Activated CD4-positive, alpha-beta T cell treated with anti-CD3 and anti-CD28 coated beads, Interleukin-2, amount 50 U/mL, for 48 hours (primary cell): ENCODE data around the gene SEMA3D.

Experiments used
- DNase-seq, 2 experiments: peaks; one replicate each; pipeline ENCODE4 v3.0.0-alpha.2; 2020

SEMA3D gene

DNA sequence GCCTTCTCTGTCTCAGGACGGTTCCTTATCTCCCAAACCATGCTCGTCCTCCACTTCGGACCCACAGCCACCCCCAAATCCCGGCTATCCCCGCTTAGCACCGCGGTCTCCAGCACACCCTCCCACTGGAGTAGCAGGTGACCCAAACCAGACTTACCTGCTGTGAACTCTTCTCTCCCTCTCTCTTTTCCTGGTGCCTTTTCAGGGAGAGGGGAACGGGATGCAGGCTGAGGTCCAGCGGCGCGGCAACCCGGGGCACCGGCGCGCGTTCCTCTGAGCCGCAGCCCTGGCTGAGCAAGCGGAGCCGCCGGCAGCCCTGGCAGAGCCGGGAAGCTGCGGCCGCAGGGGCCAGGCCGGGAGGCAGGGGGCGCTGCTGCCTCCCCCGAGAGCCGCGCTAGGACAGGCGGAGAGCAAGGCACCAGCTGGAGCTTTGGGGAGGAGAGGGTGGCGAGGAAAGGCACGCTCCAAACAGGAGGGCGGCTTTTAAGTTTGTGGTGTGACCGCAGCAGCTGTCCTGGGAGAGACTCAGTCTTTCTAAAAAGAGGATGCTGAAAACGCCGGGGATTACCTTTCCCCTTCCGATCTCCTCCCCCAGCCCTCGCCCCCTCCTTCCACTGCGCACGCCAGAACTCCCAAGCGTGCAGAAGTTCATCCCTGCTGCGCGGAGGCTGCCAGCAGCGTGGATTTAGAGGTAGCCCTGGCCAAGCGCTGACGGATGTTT, at the start of gene SEMA3D:
SEMA3D (minus strand) TSS at position 536 of the 721 bp plus-strand sequence. CDS start 65,165 bp downstream, outside the sequence.
- DNase-seq, result peak; percentile 17 to 21

DNA sequence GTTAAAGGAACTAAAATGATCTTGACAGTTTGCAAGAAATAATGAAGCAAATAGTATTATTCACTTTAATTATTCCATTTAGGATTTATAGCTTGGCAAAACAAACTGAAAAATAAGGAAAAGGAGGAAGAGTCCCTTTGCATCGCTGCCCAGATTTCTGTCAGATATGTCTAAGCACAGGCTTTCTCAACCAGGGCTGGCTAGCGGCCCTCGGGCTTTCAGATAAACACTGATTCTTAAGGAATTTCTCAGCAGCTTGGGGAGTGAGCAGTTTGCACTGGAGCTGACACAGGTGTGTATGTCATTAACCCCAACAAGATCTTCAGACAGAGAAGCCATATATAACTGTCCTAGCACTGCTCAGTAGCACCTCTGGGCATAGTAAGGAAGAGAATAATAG, 47.9 kb upstream of the SEMA3D start:
- no peak for DNase-seq

GRCh38 chr7:85232068-85232467, 45.2 kb upstream of the SEMA3D start:
- no peak for DNase-seq

DNA sequence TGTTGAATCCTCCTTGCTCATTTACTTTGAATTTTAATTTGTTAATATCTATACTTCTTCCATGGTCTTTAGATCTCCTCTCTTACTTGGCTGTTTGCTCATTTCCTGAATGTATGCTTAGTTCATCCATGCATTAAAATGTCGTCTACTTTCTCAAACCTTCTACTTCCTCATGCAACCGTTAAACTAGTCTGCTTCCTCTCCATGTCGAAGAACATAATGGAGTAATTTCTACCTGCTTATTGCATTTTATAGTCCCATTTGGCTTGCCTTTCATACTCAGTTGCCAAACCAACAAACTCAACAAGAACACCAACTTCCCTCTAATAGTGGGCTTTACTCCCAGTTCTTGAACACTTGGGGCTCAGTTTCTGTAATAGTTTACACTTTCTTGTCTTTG, 43.8 kb upstream of the SEMA3D start:
- DNase-seq, result no peak

- DNase-seq, result no peak
These were observed 42.7 kb upstream of the SEMA3D start for GRCh38 chr7:85229544-85229943.

GRCh38 chr7:85226361-85227085, 39.7 kb upstream of the SEMA3D start:
- no peak for DNase-seq

GRCh38 chr7:85224171-85224570, 37.3 kb upstream of the SEMA3D start:
- no peak for DNase-seq

- no peak for DNase-seq
These were observed 35.7 kb upstream of the SEMA3D start for GRCh38 chr7:85222522-85222921.

DNA sequence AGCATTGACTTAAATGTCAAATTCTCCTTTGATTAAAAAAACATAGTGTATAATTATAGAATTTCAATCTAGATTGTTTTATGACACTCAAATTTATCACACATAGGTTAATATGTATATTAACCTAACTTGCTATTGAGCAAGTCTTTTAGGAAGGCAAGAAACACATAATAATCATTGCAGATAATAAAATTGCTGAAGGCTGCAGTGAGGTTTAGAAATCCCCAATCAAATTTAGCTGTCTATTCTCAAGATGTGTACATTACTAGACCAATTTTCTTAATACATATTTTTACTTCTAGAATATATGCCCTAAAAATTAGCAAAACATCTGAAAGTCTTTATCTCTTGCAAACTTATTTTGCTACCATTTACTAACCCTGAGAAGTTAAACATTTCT, 34.9 kb upstream of the SEMA3D start:
- DNase-seq, result no peak

DNA sequence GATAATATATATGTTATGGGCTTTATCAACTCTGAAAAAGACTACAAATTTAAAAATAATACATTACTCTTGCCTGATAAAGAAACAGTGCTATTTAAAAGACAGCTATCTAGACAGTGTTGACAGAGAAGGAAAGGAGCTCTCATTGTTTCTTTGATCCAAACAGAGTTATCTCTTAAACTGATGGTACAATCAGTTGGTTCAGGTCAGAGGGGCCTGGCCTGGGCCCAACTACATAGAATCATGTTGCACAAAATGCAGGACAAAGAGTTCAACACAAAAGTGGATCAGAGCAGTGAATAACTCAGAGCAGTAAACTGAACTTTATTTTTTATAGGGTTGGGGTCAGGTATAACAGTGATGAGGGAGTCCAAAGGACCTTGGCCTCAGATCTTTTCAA, 33.8 kb upstream of the SEMA3D start:
- DNase-seq, result no peak

- no peak for DNase-seq
These were observed 33.2 kb upstream of the SEMA3D start for GRCh38 chr7:85220023-85220422.

- DNase-seq, result no peak
These were observed 30.2 kb upstream of the SEMA3D start for GRCh38 chr7:85217085-85217484.

GRCh38 chr7:85215098-85215497, 28.2 kb upstream of the SEMA3D start:
- no peak for DNase-seq

DNA sequence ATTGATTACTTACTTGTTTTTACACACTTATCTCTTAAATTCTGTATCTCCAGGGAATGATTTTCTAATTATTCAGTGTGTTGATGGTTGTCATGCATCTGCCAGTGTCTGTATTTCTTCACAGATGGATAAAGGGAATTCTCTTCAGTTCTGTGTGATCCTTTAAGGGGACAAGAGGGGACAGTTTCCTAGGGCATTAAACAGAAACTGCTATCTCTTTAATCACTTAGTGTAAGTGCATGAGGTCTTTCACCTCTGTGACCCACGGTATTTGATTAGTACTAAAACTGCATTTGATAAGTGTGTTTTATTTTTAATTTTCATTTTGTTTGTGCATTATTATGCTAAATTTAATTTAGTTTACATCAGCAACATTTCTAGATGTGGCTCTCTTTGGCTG, 26.6 kb upstream of the SEMA3D start:
- no peak for DNase-seq

GRCh38 chr7:85205754-85206153, 18.9 kb upstream of the SEMA3D start:
- no peak for DNase-seq

DNA sequence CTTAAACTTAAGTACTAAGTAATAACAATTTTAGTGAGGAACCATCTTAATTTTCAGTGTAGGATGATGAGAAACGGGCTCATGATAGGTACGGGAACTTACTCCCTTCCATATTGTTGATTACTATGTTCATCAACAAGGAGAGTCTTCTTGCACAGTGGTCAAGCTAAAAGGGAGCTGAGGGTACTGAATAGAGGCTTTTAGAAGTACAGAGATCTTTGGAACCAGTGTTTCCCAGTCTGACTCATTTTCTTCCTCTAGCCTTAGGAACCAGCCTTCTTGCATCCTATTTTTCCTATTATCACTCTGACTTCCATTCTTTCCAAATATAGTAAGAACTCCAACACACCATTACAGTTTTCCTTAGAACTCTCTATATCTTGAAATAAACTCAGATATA, 17.6 kb upstream of the SEMA3D start:
- DNase-seq, result no peak

GRCh38 chr7:85204061-85204460, 17.2 kb upstream of the SEMA3D start:
- no peak for DNase-seq

- DNase-seq, result no peak
These were observed 14.4 kb upstream of the SEMA3D start for GRCh38 chr7:85201209-85201608.

- DNase-seq, result no peak
These were observed 9.8 kb upstream of the SEMA3D start for GRCh38 chr7:85196696-85197095.

GRCh38 chr7:85191383-85191782, 4.5 kb upstream of the SEMA3D start:
- no peak for DNase-seq

DNA sequence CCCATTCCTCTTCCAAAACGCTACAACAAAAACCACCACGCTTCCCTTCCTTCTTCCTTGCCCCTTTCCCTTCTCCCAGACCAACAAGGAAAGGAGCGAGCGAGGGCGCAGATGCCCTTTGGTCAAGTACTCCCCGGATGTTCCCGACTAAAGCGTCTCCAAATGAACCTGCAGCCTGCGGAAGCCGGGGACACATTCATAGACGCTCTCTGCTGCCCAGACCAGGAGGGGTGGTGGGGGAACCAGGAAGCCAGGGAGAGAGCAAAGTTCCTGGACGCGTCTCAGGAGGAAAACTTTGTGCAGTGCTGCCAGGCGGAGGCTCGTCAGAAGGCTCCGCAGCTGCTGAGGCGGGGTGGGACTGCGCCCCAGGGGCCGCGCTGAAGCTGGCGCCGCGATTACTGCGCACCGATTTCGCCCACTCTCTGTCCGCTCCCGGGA, 754 bp downstream of the SEMA3D start:
- no peak for DNase-seq

- no peak for DNase-seq
These were observed 1.3 kb downstream of the SEMA3D start for GRCh38 chr7:85185424-85186082.

- DNase-seq, result no peak
These were observed 2.0 kb downstream of the SEMA3D start for GRCh38 chr7:85184599-85185423.
